HepG2 (cell line): ENCODE data around the gene RPS8. TPM values are rescaled to one million over a fixed set of nuclear protein-coding genes. Genes with fewer than 3 reads are reported as not detected.
A peak's percentile ranks its signal among the peaks of the same experiment; 100 is the strongest.

Source experiments
- ATAC-seq: fragments of 200-7000 bp; cut with Tn5 transposase; 3 replicates; pipeline ENCODE4 v1.9.1; 2020; ENCODE audit warnings: mild to moderate bottlenecking, moderate library complexity
- BruUV-seq: library from RNA; stranded (reverse); fragments of 400-500 nt; replicated peaks from 2 replicates; lab custom pipeline; 2021; lab: Mats Ljungman, UMichigan
- CTCF ChIA-PET: fragments of 300-600 bp; formaldehyde crosslinking; extraction: SDS; loops from one replicate; lab custom pipeline; 2021; ENCODE audit warnings: low total read pairs, inconsistent platforms, low intra/inter-chr PET ratio; lab: Yijun Ruan, JAX
- POLR2A ChIA-PET: fragments of 350-600 bp; sonication (Branson Sonifier 250); formaldehyde crosslinking; loops from one replicate; lab custom pipeline; 2020; ENCODE audit warnings: antibody characterized with exemption, inconsistent platforms; lab: Yijun Ruan, JAX
- DNase-seq: peaks from one replicate; pipeline ENCODE4 v3.0.0-alpha.2; 2015; ENCODE audit warnings: low spot score
- FAIRE-seq: peaks from 3 replicates; lab custom pipeline; 2011; peaks lifted over from hg19 to GRCh38; lab: Jason Lieb, UNC
- H2AFZ ChIP-seq: one replicate; pipeline ENCODE4 v1.6.1; 2011; ENCODE audit warnings: low read length, inconsistent platforms
- H3K27ac ChIP-seq: fragments of 300-600 bp; 3 replicates; pipeline ENCODE4 v1.8.0; 2011; ENCODE audit warnings: mixed run types, mild to moderate bottlenecking, mixed read lengths, low read length, inconsistent platforms; ENCODE audit not compliant: insufficient read depth; ENCODE audit errors: extremely low read length
- H3K27me3 ChIP-seq, 2 experiments: fragments of 200-600 bp in 1 of 2; 2 replicates in 1 of 2; 3 replicates in 1 of 2; pipeline versions ENCODE4 v1.6.0 to v1.8.0; 2011; ENCODE audit warnings: low read length in 2 of 2, mild to moderate bottlenecking in 2 of 2, moderate library complexity in 2 of 2, inconsistent platforms in 1 of 2; ENCODE audit not compliant: insufficient read depth in 2 of 2, control insufficient read depth in 1 of 2
- H3K36me3 ChIP-seq, 2 experiments: fragments of 200-600 bp in 1 of 2; replicated peaks in 1 of 2; 2 replicates in 1 of 2; 3 replicates in 1 of 2; pipeline versions ENCODE4 v1.5.1 to v1.8.0; 2011; ENCODE audit warnings: low read length in 2 of 2, inconsistent platforms in 1 of 2; ENCODE audit not compliant: insufficient read depth in 2 of 2, control insufficient read depth in 1 of 2
- H3K4me1 ChIP-seq: 2 replicates; pipeline ENCODE4 v1.5.1; 2012; ENCODE audit warnings: low read length, inconsistent platforms; ENCODE audit not compliant: insufficient read depth
- H3K4me2 ChIP-seq: 2 replicates; pipeline ENCODE4 v1.6.0; 2011; ENCODE audit warnings: low read depth, low read length, inconsistent platforms
- H3K4me3 ChIP-seq, 3 experiments: fragments of 200-600 bp in 1 of 3; sonication (generic), shearing (Covaris generic) in 1 of 3; replicated peaks in 1 of 3; 2 replicates each; pipeline ENCODE4 v1.5.1; 2011 to 2016; ENCODE audit warnings: low read length in 3 of 3, inconsistent platforms in 2 of 3, low read depth in 2 of 3, mild to moderate bottlenecking in 2 of 3, control low read depth in 1 of 3, mixed read lengths in 1 of 3; ENCODE audit not compliant: insufficient read depth in 1 of 3
- H3K79me2 ChIP-seq: one replicate; pipeline ENCODE4 v1.6.1; 2011; ENCODE audit warnings: low read length, inconsistent platforms; ENCODE audit not compliant: insufficient read depth
- H3K9ac ChIP-seq: 2 replicates; pipeline ENCODE4 v1.6.0; 2011; ENCODE audit warnings: mild to moderate bottlenecking, low read depth, low read length, inconsistent platforms; ENCODE audit not compliant: insufficient read depth
- H3K9me3 ChIP-seq: 2 replicates; pipeline ENCODE4 v1.5.1; 2012; ENCODE audit warnings: mild to moderate bottlenecking, low read length
- H4K20me1 ChIP-seq: 2 replicates; pipeline ENCODE4 v1.6.0; 2011; ENCODE audit warnings: inconsistent platforms, mild to moderate bottlenecking, low read length, moderate library complexity; ENCODE audit not compliant: insufficient read depth
- AGO2 ChIP-seq: fragments of 200-400 bp; formaldehyde crosslinking; optimal IDR thresholded peaks from 2 replicates; pipeline ENCODE3; 2017; ENCODE audit warnings: mild to moderate bottlenecking, low read depth, low read length, moderate library complexity
- DZIP1 ChIP-seq: sonication (generic); formaldehyde crosslinking; IDR thresholded peaks from 2 replicates; pipeline ENCODE4 v1.5.0; 2020; ENCODE audit warnings: mild to moderate bottlenecking, missing genetic modification reagents
- HNF1B ChIP-seq: sonication (generic); formaldehyde crosslinking; IDR thresholded peaks from 2 replicates; pipeline ENCODE4 v1.5.1; 2020; ENCODE audit warnings: mild to moderate bottlenecking, moderate library complexity, missing genetic modification reagents
- HNRNPL ChIP-seq: fragments of 200-400 bp; formaldehyde crosslinking; IDR thresholded peaks from 2 replicates; pipeline ENCODE4 v1.6.1; 2017; ENCODE audit warnings: mild to moderate bottlenecking, low read depth, low read length
- KLF9 ChIP-seq: IDR thresholded peaks from 2 replicates; pipeline ENCODE4 v1.6.1; 2016; ENCODE audit warnings: low read depth
- MXD1 ChIP-seq: sonication (generic); formaldehyde crosslinking; IDR thresholded peaks from 2 replicates; pipeline ENCODE4 v1.4.0; 2020; ENCODE audit warnings: mild to moderate bottlenecking, missing genetic modification reagents
- NFE2L2 ChIP-seq: fragments of 150-350 bp; IDR thresholded peaks from 2 replicates; pipeline ENCODE4 v1.6.1; 2014; ENCODE audit warnings: low read length
- NR2F6 ChIP-seq, 2 experiments: IDR thresholded peaks; 2 replicates each; pipeline ENCODE4 v1.6.1; 2016; ENCODE audit warnings: antibody characterized with exemption in 1 of 2, mild to moderate bottlenecking in 1 of 2
- RBAK ChIP-seq: sonication (generic); formaldehyde crosslinking; IDR thresholded peaks from 2 replicates; pipeline ENCODE4 v1.5.1; 2020; ENCODE audit warnings: mild to moderate bottlenecking, missing genetic modification reagents
- RBFOX2 ChIP-seq: fragments of 200-400 bp; formaldehyde crosslinking; IDR thresholded peaks from 2 replicates; pipeline ENCODE4 v1.6.1; 2017; ENCODE audit warnings: low read depth, mild to moderate bottlenecking, low read length
- SMYD3 ChIP-seq: sonication (generic); formaldehyde crosslinking; IDR thresholded peaks from 2 replicates; pipeline ENCODE4 v1.8.1; 2023; ENCODE audit warnings: mild to moderate bottlenecking, missing genetic modification reagents
- ZNF12 ChIP-seq: sonication (generic); formaldehyde crosslinking; IDR thresholded peaks from 2 replicates; pipeline ENCODE4 v1.5.0; 2020; ENCODE audit warnings: missing genetic modification reagents
- ZNF253 ChIP-seq: sonication (generic); formaldehyde crosslinking; IDR thresholded peaks from 2 replicates; pipeline ENCODE4 v1.8.0; 2022; ENCODE audit warnings: mild to moderate bottlenecking, missing genetic modification reagents, borderline replicate concordance
- ZNF44 ChIP-seq: sonication (generic); formaldehyde crosslinking; IDR thresholded peaks from 2 replicates; pipeline ENCODE4 v1.5.1; 2020; ENCODE audit warnings: mild to moderate bottlenecking, missing genetic modification reagents
- ZNF547 ChIP-seq: sonication (generic); formaldehyde crosslinking; IDR thresholded peaks from 2 replicates; pipeline ENCODE4 v1.5.1; 2020; ENCODE audit warnings: mild to moderate bottlenecking, missing genetic modification reagents
- ZNF768 ChIP-seq: sonication (generic); formaldehyde crosslinking; IDR thresholded peaks from 2 replicates; pipeline ENCODE4 v1.4.0; 2020; ENCODE audit warnings: missing genetic modification reagents
- WGBS: methylation state at CpG from one replicate; pipeline ENCODE4 v1.1.6; 2017; ENCODE audit warnings: low lambda C conversion rate; 5-methylcytosine and 5-hydroxymethylcytosine counted together
- in situ Hi-C: cut with HindIII; loops from 2 replicates; pipeline ENCODE4 v1.10.0; 2017; ENCODE audit warnings: low pct_unique_long_range_greater_than_20kb; ENCODE audit not compliant: extremely low pct_ligation_motif_present
- intact Hi-C: fragments of 100-400 bp; cut with micrococcal nuclease; formaldehyde crosslinking; loops from one replicate; pipeline ENCODE4 v1.10.0; 2022; ENCODE audit not compliant: unreplicated experiment
- polyA plus RNA-seq, 8 experiments: library from polyadenylated mRNA; depleted of rRNA in 3 of 8; stranded (reverse) in 7 of 8; unstranded in 1 of 8; fragments of >200 nt; fragmentation: Illumina TruSeq in 4 of 8; extraction: Trizol in 4 of 8; gene quantifications; 2 replicates each; pipeline versions ENCODE4 v1.2.1 to v1.2.3, GENCODE V29; 2011 to 2016; ENCODE audit warnings: low read depth in 4 of 8, missing spikeins in 1 of 8, mixed read lengths in 1 of 8; ENCODE audit not compliant: insufficient read depth in 1 of 8
- total RNA-seq, 5 experiments: library from RNA; depleted of rRNA; stranded (reverse); fragments of >200 nt; fragmentation: Illumina TruSeq; extraction: Trizol; gene quantifications; 2 replicates each; pipeline ENCODE4 v1.2.3, GENCODE V29; 2016; ENCODE audit warnings: low read depth in 1 of 5

Gene RPS8
- total and polyA plus RNA-seq, 2 of the 13 experiments (the other 11 are each of a cell fraction or from before 2014, with no cell fraction given) = 2,628 to 2,822 TPM

GRCh38 chr1:44810101-44810761 lies 34.9 kb downstream of the RPS8 start:
- H3K9ac ChIP-seq = peak overlapping the region; percentile 99
- TF ChIP-seq SMYD3 (CRISPR knock-in tag) (no peak), NR2F6 (IDR thresholded peaks at IDR 0.05) (no peak), NR2F6 (CRISPR knock-in tag; IDR thresholded peaks at IDR 0.05) (no peak), ZNF547 (CRISPR knock-in tag) (no peak), ZNF12 (CRISPR knock-in tag) (no peak), HNRNPL (peak; percentile 77; the same call in 1 of the 2 replicates), ZNF253 (CRISPR knock-in tag) (peak; percentile 8; the same call in 1 of the 2 replicates), RBAK (CRISPR knock-in tag) (no peak), KLF9 (no peak), MXD1 (CRISPR knock-in tag) (no peak), NFE2L2 (no peak), ZNF44 (CRISPR knock-in tag) (no peak), ZNF768 (CRISPR knock-in tag) (0 out of 2 replicates have a peak, but pooled peaks have one; percentile 17), AGO2 (peak; percentile 41), HNF1B (CRISPR knock-in tag) (0 out of 2 replicates have a peak, but pooled peaks have one; percentile 16), DZIP1 (0 out of 2 replicates have a peak, but pooled peaks have one; percentile 26), RBFOX2 (0 out of 2 replicates have a peak, but pooled peaks have one; percentile 12)
- H2AFZ ChIP-seq = no peak overlapping the region
- DNase-seq (no peak), FAIRE-seq (no peak), ATAC-seq (no peak)
- peak overlapping the region; percentile 100 for H3K27ac ChIP-seq
- no TSS peak for BruUV-seq
- intact Hi-C loops = no loop called here
- H3K36me3 ChIP-seq = peaks cover 0 to 10% of the 10 kb centered on the region in 2 experiments; a peak in 1 of 5 replicates
- peak overlapping the region in 1 of 3 experiments; percentile 87; a peak in 1 of 6 replicates for H3K4me3 ChIP-seq
- in situ Hi-C loops = no loop called here
- H3K4me2 ChIP-seq = peak overlapping the region; percentile 98
- peaks cover 76% of the 10 kb centered on the region for H3K4me1 ChIP-seq
- H3K9me3 ChIP-seq = no peaks in the 10 kb centered on the region
- CTCF ChIA-PET = interaction anchor here (1.0 kb wide), 1 partner anchor 10 kb away, joined by 3 read pairs; the partner anchor contains the start of gene PLK3
- POLR2A ChIA-PET = interaction anchor here (1.8 to 12.9 kb wide), 11 partner anchors 11 to 493 kb away, joined by 3 to 570 read pairs (median 28); partner anchors contain the start of genes EIF2B3, HECTD3, PLK3 and RPS8
- H3K79me2 ChIP-seq = peaks cover 11% of the 10 kb centered on the region
- no peaks in the 10 kb centered on the region for H3K27me3 ChIP-seq
- H4K20me1 ChIP-seq = no peaks in the 10 kb centered on the region
- WGBS = 91% methylated on average over 4 of the region's 12 CpGs
